GM18526 (cell line): Measurements from ENCODE around the gene ST3GAL3.

ENCODE experiments used
- POLR2A ChIP-seq: IDR thresholded peaks from 3 replicates; pipeline ENCODE4 v1.6.1; 2011; ENCODE audit not compliant: insufficient read length; ENCODE audit errors: extremely low read depth

The ST3GAL3 gene

GRCh38 chr1:43806183-43806582 lies 98.8 kb downstream of the ST3GAL3 start:
- TF ChIP-seq POLR2A: no peak

- no peak for TF ChIP-seq POLR2A
Observed at GRCh38 chr1:43809097-43809673, 101.8 kb downstream of the ST3GAL3 start.

GRCh38 chr1:43812579-43812978 lies 105.2 kb downstream of the ST3GAL3 start:
- TF ChIP-seq POLR2A: no peak

GRCh38 chr1:43814401-43814800 lies 107.1 kb downstream of the ST3GAL3 start:
- no peak for TF ChIP-seq POLR2A

- no peak for TF ChIP-seq POLR2A
Observed at GRCh38 chr1:43817304-43817939, 110.1 kb downstream of the ST3GAL3 start.

- TF ChIP-seq POLR2A: no peak
Observed at GRCh38 chr1:43818691-43819090, 111.4 kb downstream of the ST3GAL3 start.

- no peak for TF ChIP-seq POLR2A
Observed at GRCh38 chr1:43819357-43819756, 112.0 kb downstream of the ST3GAL3 start.

- no peak for TF ChIP-seq POLR2A
Observed at GRCh38 chr1:43821471-43821870, 114.1 kb downstream of the ST3GAL3 start.

GRCh38 chr1:43822040-43822690 lies 114.8 kb downstream of the ST3GAL3 start:
- no peak for TF ChIP-seq POLR2A

GRCh38 chr1:43824795-43825194 lies 117.5 kb downstream of the ST3GAL3 start:
- no peak for TF ChIP-seq POLR2A

GRCh38 chr1:43828574-43828973 lies 121.2 kb downstream of the ST3GAL3 start:
- no peak for TF ChIP-seq POLR2A

GRCh38 chr1:43830802-43831201 lies 123.5 kb downstream of the ST3GAL3 start:
- TF ChIP-seq POLR2A: no peak

- no peak for TF ChIP-seq POLR2A
Observed at GRCh38 chr1:43831851-43832250, 124.5 kb downstream of the ST3GAL3 start.

- TF ChIP-seq POLR2A: no peak
Observed at GRCh38 chr1:43832255-43832654, 124.9 kb downstream of the ST3GAL3 start.

- TF ChIP-seq POLR2A: no peak
Observed at GRCh38 chr1:43832998-43833397, 125.7 kb downstream of the ST3GAL3 start.

GRCh38 chr1:43834280-43835081 lies 127.1 kb downstream of the ST3GAL3 start:
- no peak for TF ChIP-seq POLR2A
